ENCODE measurements around the gene ZNF79. TPM values are rescaled to one million over a fixed set of nuclear protein-coding genes. Genes with fewer than 3 reads are reported as not detected.
A peak's percentile ranks its signal among the peaks of the same experiment; 100 is the strongest.

Gene ZNF79
- total RNA-seq, 4 donors from 2014 or later, result 5.3 to 16.3 (median 12.7) TPM

DNA sequence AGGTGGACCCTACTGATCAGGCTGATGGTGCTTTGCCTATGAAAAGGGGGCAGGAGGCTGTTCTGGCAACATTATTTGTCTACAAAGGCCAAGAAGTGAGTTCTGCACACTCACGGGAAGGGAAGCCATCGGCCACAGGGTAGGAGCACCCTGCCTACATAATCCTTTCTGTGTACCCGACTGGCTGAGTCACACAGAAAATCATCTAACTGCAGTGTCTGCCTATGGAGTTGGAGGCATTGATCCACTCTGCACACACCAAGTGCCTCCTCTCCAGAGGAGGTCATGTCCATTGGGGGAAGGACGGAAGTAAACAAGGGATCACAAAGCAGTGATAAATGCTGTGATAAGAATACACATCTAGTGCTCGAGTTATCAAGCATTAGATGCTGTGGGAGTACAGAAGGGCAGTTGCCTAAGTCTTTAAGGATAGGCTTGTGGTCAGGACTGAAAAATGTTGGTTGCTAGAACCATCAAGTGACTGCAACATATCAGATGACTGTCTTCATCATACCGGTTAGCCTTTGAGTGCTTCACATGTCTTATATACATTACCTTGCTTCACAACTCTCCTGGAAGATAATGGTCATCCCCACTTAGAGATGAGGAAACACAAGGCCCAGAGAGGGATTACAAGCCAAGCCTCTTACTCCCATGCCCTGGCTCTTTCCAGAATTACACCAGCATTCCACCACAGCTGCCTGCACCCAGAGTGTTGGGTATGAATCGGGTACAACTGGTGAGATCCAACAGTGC is 28.5 kb upstream of the ZNF79 start:
- Histone ChIP-seq H3K4me1 (peaks cover 0 to 29% (median 9%) of the 10 kb centered on the region in 3 donors), H3K4me3 (peak overlapping the region in 1 of 2 donors; percentile 97), H3K36me3 (peaks cover 0 to 32% of the 10 kb centered on the region in 2 donors), H3K27me3 (no peaks in the 10 kb centered on the region), H3K27ac (peak overlapping the region in 1 of 4 donors; percentile 75), H3K9me3 (no peaks in the 10 kb centered on the region)
- 75 to 78% methylated on average over 4 to 6 of the region's 7 CpGs for WGBS, 2 donors (ENCODE audit: low coverage in 1 of 2)
- no peak for ATAC-seq
- TF ChIP-seq, protein P1, sequence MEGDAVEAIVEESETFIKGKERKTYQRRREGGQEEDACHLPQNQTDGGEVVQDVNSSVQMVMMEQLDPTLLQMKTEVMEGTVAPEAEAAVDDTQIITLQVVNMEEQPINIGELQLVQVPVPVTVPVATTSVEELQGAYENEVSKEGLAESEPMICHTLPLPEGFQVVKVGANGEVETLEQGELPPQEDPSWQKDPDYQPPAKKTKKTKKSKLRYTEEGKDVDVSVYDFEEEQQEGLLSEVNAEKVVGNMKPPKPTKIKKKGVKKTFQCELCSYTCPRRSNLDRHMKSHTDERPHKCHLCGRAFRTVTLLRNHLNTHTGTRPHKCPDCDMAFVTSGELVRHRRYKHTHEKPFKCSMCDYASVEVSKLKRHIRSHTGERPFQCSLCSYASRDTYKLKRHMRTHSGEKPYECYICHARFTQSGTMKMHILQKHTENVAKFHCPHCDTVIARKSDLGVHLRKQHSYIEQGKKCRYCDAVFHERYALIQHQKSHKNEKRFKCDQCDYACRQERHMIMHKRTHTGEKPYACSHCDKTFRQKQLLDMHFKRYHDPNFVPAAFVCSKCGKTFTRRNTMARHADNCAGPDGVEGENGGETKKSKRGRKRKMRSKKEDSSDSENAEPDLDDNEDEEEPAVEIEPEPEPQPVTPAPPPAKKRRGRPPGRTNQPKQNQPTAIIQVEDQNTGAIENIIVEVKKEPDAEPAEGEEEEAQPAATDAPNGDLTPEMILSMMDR (IDR thresholded peaks at IDR 0.05), result no peak
- TF ChIP-seq POLR2A (IDR thresholded peaks at IDR 0.05), result no peak
- no peak for TF ChIP-seq POLR2AphosphoS5 (IDR thresholded peaks at IDR 0.05)
- no peak for TF ChIP-seq EP300 (IDR thresholded peaks at IDR 0.05)

DNA sequence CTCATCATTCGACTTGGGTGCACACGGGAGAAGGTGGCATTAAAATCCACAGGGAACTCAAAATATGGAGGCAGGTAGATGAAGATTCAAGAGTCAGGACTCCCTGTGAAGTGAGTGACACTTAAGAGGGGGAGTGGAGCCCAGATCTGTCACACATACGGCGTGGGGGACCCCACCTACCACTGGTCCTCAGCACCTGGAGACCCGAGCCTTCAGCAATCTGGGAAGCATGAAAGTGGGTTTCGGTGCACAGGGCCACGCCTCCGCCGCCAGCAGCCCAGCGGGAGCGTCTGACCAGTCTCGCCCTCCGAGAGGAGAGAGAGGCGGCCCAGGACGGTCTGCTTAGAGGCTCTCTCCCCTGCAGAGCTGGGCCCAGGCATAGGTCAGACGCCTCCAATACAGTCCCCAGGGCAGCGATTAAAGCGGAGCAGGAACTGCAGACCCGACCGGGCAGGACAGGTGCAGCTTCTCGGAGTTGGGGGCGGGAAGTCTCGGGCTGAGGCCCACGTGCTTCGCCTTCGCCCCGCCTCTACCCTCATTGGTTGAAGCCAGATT is 27.9 kb upstream of the ZNF79 start:
- peaks cover 0 to 35% of the 10 kb centered on the region in 2 donors for H3K36me3 ChIP-seq
- peaks cover 0 to 29% (median 9%) of the 10 kb centered on the region in 3 donors for H3K4me1 ChIP-seq
- WGBS, 2 donors (ENCODE audit: low coverage in 1 of 2), result 44% methylated on average over 2 of the region's 27 CpGs; no CpG with 5 or more reads in 1 of the 2 donors
- TF ChIP-seq POLR2AphosphoS5 (IDR thresholded peaks at IDR 0.05) (no peak), EP300 (IDR thresholded peaks at IDR 0.05) (no peak), POLR2A (IDR thresholded peaks at IDR 0.05) (no peak)
- TF ChIP-seq, protein P1 (IDR thresholded peaks at IDR 0.05), result no peak
- peak overlapping the region; percentile 23 to 97 for H3K4me3 ChIP-seq
- H3K9me3 ChIP-seq, result no peaks in the 10 kb centered on the region
- ATAC-seq, result no peak
- H3K27ac ChIP-seq, result peak overlapping the region in 3 of 4 donors; percentile 65 to 75 (median 67)
- no peaks in the 10 kb centered on the region for H3K27me3 ChIP-seq

DNA sequence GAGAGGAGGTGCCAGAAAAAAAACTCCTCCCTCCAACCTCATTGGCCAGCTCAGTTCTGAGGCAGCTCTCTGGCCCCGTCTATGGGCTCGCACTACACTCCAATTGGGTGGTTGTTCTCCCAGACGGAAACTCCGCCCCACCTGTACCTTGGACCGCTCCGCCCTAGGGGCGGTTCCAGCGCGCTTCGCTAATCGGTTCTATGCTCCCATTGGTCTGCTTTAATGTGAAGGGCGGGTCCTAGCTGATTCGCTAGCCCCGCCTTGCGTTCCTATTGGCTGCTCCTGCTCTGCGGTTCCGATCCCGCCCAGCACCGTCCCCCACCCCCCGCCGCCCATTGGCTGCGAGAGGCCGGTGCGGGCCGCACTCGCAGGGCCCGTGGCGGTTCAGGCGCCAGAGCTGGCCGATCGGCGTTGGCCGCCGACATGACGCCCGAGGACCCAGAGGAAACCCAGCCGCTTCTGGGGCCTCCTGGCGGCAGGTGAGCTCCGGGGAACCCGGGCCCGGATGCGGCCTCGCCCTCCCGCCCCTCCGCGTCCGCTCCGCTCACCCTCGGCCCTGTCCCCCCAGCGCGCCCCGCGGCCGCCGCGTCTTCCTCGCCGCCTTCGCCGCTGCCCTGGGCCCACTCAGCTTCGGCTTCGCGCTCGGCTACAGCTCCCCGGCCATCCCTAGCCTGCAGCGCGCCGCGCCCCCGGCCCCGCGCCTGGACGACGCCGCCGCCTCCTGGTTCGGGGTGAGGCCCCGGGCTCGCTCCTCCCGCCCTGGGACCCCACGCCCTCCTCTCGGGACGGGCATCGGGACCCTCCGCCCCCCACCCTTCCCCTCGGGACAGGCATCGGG is 27.2 kb upstream of the ZNF79 start, which contains the start of gene SLC2A8:
SLC2A8 (plus strand) TSS at position 362 of the 838 bp plus-strand sequence; CDS start at position 424, 62 bp downstream.
- WGBS, 2 donors (ENCODE audit: low coverage in 1 of 2), result 0% methylated on average over 1 of the region's 87 CpGs; no CpG with 5 or more reads in 1 of the 2 donors
- Histone ChIP-seq H3K9me3 (no peaks in the 10 kb centered on the region), H3K36me3 (peaks cover 0 to 36% of the 10 kb centered on the region in 2 donors), H3K27ac (peak within 1 kb of the TSS; percentile 64 to 99 (median 90)), H3K4me1 (peaks cover 0 to 29% (median 9%) of the 10 kb centered on the region in 3 donors), H3K4me3 (peak within 1 kb of the TSS; percentile 65 to 97), H3K27me3 (no peaks in the 10 kb centered on the region)
- peak; percentile 94 for TF ChIP-seq POLR2AphosphoS5 (IDR thresholded peaks at IDR 0.05)
- TF ChIP-seq POLR2A (IDR thresholded peaks at IDR 0.05), result peak; percentile 88 to 89
- TF ChIP-seq EP300 (IDR thresholded peaks at IDR 0.05), result no peak
- TF ChIP-seq, protein P1 (IDR thresholded peaks at IDR 0.05), result peak in 3 of 4 experiments; percentile 38 to 42 (median 39)
- peak; percentile 98 for ATAC-seq

DNA sequence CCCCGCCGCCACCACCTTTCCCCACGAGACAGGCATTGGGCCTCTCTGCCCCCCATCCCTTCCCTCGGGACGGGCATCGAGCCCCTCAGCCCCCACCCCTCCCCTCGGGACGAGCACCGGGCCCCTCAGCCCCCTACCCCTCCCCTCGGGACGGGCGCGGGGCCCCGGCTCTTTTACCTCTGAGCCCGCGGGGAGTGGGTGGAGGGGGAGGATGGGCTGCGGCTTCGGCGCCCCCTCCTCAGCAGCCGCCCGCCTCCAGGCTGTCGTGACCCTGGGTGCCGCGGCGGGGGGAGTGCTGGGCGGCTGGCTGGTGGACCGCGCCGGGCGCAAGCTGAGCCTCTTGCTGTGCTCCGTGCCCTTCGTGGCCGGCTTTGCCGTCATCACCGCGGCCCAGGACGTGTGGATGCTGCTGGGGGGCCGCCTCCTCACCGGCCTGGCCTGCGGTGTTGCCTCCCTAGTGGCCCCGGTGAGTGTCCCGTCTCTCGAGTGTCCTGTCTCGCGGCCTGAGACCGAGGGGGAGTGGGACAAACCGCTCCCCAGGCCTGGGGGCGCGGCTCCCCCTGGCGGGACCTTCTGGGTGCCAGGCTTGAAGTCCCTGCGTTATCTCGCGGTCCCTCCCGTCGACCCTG is 26.4 kb upstream of the ZNF79 start:
- TF ChIP-seq POLR2A (IDR thresholded peaks at IDR 0.05), result no peak
- TF ChIP-seq, protein P1 (IDR thresholded peaks at IDR 0.05), result peak in 3 of 4 experiments; percentile 33 to 61 (median 38)
- ATAC-seq, result no peak
- 0% methylated on average over 1 of the region's 55 CpGs; no CpG with 5 or more reads in 1 of the 2 donors for WGBS, 2 donors (ENCODE audit: low coverage in 1 of 2)
- no peaks in the 10 kb centered on the region for H3K27me3 ChIP-seq
- H3K4me1 ChIP-seq, result peaks cover 0 to 29% (median 9%) of the 10 kb centered on the region in 3 donors
- peak overlapping the region; percentile 64 to 99 (median 90) for H3K27ac ChIP-seq
- peak overlapping the region; percentile 65 to 97 for H3K4me3 ChIP-seq
- H3K36me3 ChIP-seq, result peaks cover 0 to 36% of the 10 kb centered on the region in 2 donors
- H3K9me3 ChIP-seq, result no peaks in the 10 kb centered on the region
